ENCODE data around the gene BICDL2. TPM values are rescaled to one million over a fixed set of nuclear protein-coding genes. Genes with fewer than 3 reads are reported as not detected.

The BICDL2 gene
- total and polyA plus RNA-seq, 2 of the 4 experiments (the other 2 are of a cell fraction): 0.17 to 0.18 TPM

GRCh38 chr16:2986623-2987188 lies 50.0 kb downstream of the BICDL2 start:
- CTCF ChIA-PET: interaction anchor here (0.6 to 0.7 kb wide), 2 partner anchors 15 to 1324 kb away, joined by 3 read pairs; no protein-coding TSS in a partner anchor
- H3K9me3 ChIP-seq (ENCODE audit: control insufficient read depth, insufficient read depth, low read length): no peaks in the 10 kb centered on the region
- no peaks in the 10 kb centered on the region for H3K79me1 ChIP-seq (ENCODE audit: low read depth in 1 of 2, low read length in 2 of 2)
- H3K9ac ChIP-seq (ENCODE audit: low read depth, low read length): no peak overlapping the region
- peaks cover 21% of the 10 kb centered on the region for H3K27me3 ChIP-seq (ENCODE audit: control insufficient read depth, insufficient read depth, low read length)
- H2AK5ac ChIP-seq (ENCODE audit: low read depth, low read length): no peak overlapping the region
- no peak overlapping the region for H3K14ac ChIP-seq (replicated peaks; ENCODE audit: low read depth, low read length)
- H4K5ac ChIP-seq (ENCODE audit: low read depth, low read length): no peak overlapping the region
- TF ChIP-seq MAFK (IDR thresholded peaks at IDR 0.05; ENCODE audit: low read depth, low read length) (no peak), CHD1 (IDR thresholded peaks at IDR 0.05; ENCODE audit: low read depth, low read length) (no peak), CEBPB (IDR thresholded peaks at IDR 0.05; ENCODE audit: low read depth, low read length) (no peak), MAZ (IDR thresholded peaks at IDR 0.05; ENCODE audit: borderline replicate concordance, low read depth, low read length) (no peak), RAD21 (IDR thresholded peaks at IDR 0.05; ENCODE audit: low read length) (no peak), BHLHE40 (IDR thresholded peaks at IDR 0.05; ENCODE audit: low read depth, low read length) (no peak), RFX5 (IDR thresholded peaks at IDR 0.05; ENCODE audit: low read depth, low read length) (no peak), POLR2A (IDR thresholded peaks at IDR 0.05; ENCODE audit: low read depth, low read length) (no peak)
- TF ChIP-seq, protein P1, sequence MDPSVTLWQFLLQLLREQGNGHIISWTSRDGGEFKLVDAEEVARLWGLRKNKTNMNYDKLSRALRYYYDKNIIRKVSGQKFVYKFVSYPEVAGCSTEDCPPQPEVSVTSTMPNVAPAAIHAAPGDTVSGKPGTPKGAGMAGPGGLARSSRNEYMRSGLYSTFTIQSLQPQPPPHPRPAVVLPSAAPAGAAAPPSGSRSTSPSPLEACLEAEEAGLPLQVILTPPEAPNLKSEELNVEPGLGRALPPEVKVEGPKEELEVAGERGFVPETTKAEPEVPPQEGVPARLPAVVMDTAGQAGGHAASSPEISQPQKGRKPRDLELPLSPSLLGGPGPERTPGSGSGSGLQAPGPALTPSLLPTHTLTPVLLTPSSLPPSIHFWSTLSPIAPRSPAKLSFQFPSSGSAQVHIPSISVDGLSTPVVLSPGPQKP (IDR thresholded peaks at IDR 0.05; ENCODE audit: borderline replicate concordance, low read depth, low read length): no peak
- TF ChIP-seq, protein P2, sequence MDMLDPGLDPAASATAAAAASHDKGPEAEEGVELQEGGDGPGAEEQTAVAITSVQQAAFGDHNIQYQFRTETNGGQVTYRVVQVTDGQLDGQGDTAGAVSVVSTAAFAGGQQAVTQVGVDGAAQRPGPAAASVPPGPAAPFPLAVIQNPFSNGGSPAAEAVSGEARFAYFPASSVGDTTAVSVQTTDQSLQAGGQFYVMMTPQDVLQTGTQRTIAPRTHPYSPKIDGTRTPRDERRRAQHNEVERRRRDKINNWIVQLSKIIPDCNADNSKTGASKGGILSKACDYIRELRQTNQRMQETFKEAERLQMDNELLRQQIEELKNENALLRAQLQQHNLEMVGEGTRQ (IDR thresholded peaks at IDR 0.05; ENCODE audit: low read depth, low read length): no peak
- no peak overlapping the region for H3K18ac ChIP-seq (ENCODE audit: low read depth, low read length)
- no peak overlapping the region for H2BK20ac ChIP-seq (ENCODE audit: low read depth, low read length)
- H4K8ac ChIP-seq (ENCODE audit: low read depth in 2 of 2, low read length in 2 of 2): no peak overlapping the region
- H3K56ac ChIP-seq (ENCODE audit: extremely low read depth, insufficient read depth, low read length): no peak overlapping the region
- no peak for DNase-seq
- no peak overlapping the region for H2BK15ac ChIP-seq (ENCODE audit: low read depth, low read length)
- POLR2A ChIA-PET (ENCODE audit: unreplicated experiment): no interaction called here
- dilution Hi-C loops (cut with HindIII; ENCODE audit: low sequenced_read_pairs, unreplicated experiment): no loop called here
- H4K20me1 ChIP-seq (ENCODE audit: insufficient read depth, low read length): no peaks in the 10 kb centered on the region
- H3K4me2 ChIP-seq (ENCODE audit: low read depth, low read length): no peak overlapping the region
- BruUV-seq (replicated peaks): no TSS peak
- H3K4me1 ChIP-seq (ENCODE audit: control insufficient read depth, insufficient read depth, low read length): peaks cover 2% of the 10 kb centered on the region; the same call in 1 of the 2 replicates
- 0 out of 2 replicates have a peak, but pooled peaks cover 2% of the 10 kb centered on the region for H3K9me1 ChIP-seq (ENCODE audit: insufficient read depth, low read length)
- no peak overlapping the region for H3K4ac ChIP-seq (ENCODE audit: low read depth, low read length)
- no peak for ATAC-seq (ENCODE audit: low read depth)
- no peak overlapping the region for H2BK5ac ChIP-seq (ENCODE audit: low read depth, low read length, poor library complexity, severe bottlenecking)
- whole genome bisulfite sequencing, 2 experiments (ENCODE audit: extremely low coverage in 2 of 2, insufficient read length in 1 of 2): 77% methylated on average over 3 of the region's 17 CpGs; no CpG with 5 or more reads in 1 of the 2 experiments
- no peak overlapping the region for H3K23ac ChIP-seq (ENCODE audit: low read depth, low read length)
- H2AK9ac ChIP-seq (replicated peaks; ENCODE audit: low read depth, low read length, poor library complexity): no peak overlapping the region
- no peak overlapping the region for H4K91ac ChIP-seq (ENCODE audit: insufficient read depth, low read depth, low read length)
- no peak overlapping the region for H2BK120ac ChIP-seq (ENCODE audit: low read depth, low read length)
- in situ Hi-C loops (cut with MboI; ENCODE audit: low sequenced_read_pairs): no loop called here
- no peak overlapping the region for H2AFZ ChIP-seq (replicated peaks; ENCODE audit: low read length, poor library complexity)
- H3K27ac ChIP-seq (ENCODE audit: insufficient read depth, low read length): no peak overlapping the region
- no peak overlapping the region for H3K4me3 ChIP-seq (ENCODE audit: insufficient read depth, low read depth, low read length)
- intact Hi-C loops (cut with micrococcal nuclease): no loop called here
- no peaks in the 10 kb centered on the region for H3K36me3 ChIP-seq (ENCODE audit: control insufficient read depth, insufficient read depth, low read length)

Data from IMR-90 (cell line).